H1 (cell line): ENCODE results near the gene TUBE1. TPM values are rescaled to one million over a fixed set of nuclear protein-coding genes. Genes with fewer than 3 reads are reported as not detected.
A peak's percentile ranks its signal among the peaks of the same experiment; 100 is the strongest.

Source experiments
- TAF1 ChIP-seq: IDR thresholded peaks from 2 replicates; pipeline ENCODE4 v1.6.1; 2011; ENCODE audit warnings: mild to moderate bottlenecking, low read depth, low read length
- polyA plus RNA-seq, 7 experiments: library from polyadenylated mRNA; depleted of rRNA in 3 of 7; stranded (reverse) in 5 of 7; unstranded in 2 of 7; fragments of >200 nt in 5 of 7; fragments of 200-250 nt in 2 of 7; gene quantifications; 1 replicate in 5 of 7; 2 replicates in 1 of 7; 4 replicates in 1 of 7; pipeline versions ENCODE4 v1.2.1 to v1.2.3, GENCODE V29; 2011 to 2013; ENCODE audit warnings: missing spikeins in 2 of 7, mixed read lengths in 2 of 7
- total RNA-seq: library from RNA; stranded (reverse); fragmentation: NEBNext Ultra II Directional; extraction: Animal tissue kit (Norgen Biotek cat#: 25700); gene quantifications from 2 replicates; pipeline ENCODE4 v1.2.1, GENCODE V29; 2021

Gene TUBE1
- total and polyA plus RNA-seq, 2 of the 8 experiments (the other 6 are each of a cell fraction or from before 2014, with no cell fraction given), result 8.0 to 15.9 TPM

DNA sequence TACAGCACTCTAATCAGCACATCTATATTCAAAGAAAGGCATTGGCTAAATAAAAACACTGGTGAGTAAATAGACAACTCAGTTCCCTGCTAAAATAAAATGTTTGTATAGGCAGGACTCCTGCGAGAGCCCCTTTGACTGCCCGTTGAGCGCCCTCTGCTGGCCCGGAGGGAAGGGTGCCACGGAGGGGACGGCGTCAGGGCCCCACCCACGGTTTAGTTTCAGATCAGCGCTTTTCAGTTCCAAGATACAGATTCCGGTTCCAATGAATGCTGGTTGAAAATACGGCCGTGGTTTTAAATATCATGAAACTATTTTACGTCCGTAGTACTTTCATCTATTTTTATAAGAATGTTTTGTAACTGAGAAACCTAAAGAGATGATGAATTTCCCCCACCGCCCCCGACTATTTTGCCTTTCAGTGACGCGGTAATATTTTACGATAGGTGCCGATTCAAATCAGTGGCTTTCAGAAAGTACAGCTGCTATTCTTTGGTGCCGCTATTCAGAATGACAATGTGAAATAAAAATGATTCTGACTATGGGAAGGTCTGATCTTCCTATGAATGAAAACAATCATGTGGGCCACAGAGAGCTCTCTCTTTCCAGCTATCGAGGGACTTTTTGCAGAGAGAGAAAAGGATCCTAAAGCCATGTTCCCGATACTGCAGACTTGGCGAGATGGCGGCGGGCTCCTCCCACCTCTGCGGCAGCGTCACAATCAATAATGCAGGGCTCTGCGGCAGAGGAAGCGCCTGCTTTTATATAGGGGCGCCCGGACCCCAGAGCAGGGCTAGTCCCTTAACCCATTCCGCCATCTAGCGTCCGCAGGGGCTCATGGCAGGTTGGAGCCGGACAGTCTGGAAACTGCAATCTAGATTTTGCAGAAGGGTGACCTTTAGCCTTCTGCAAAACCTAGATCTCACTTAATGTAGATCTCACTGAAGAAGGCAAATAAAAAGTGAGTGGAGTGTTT, 44.0 kb downstream of the TUBE1 start (continued):
- peak; percentile 75 for TF ChIP-seq TAF1
- TF ChIP-seq, all 59 proteins: peak for 29
